ENCODE data around the gene TNFRSF13B.
"Not testable (repeated sequence)": the region's sequence is repeated elsewhere in the genome, so short reads cannot be mapped to it uniquely, and the experiment has no call there.

TNFRSF13B gene

GRCh38 chr17:17004997-17005614 lies 33.2 kb upstream of the TNFRSF13B start:
- not testable (repeated sequence) for DNase-seq (ENCODE audit: low spot score)

- no peak for DNase-seq (ENCODE audit: low spot score)
Observed at GRCh38 chr17:17004251-17004996, 32.5 kb upstream of the TNFRSF13B start.

GRCh38 chr17:17002731-17003715 lies 31.1 kb upstream of the TNFRSF13B start:
- DNase-seq (ENCODE audit: low spot score), result not testable (repeated sequence)

GRCh38 chr17:17001874-17002520 lies 30.1 kb upstream of the TNFRSF13B start:
- DNase-seq (ENCODE audit: low spot score), result peak; percentile 79

GRCh38 chr17:17001076-17001777 lies 29.3 kb upstream of the TNFRSF13B start:
- DNase-seq (ENCODE audit: low spot score), result no peak

GRCh38 chr17:16999931-17000625 lies 28.2 kb upstream of the TNFRSF13B start:
- DNase-seq (ENCODE audit: low spot score), result no peak

GRCh38 chr17:16997514-16998429 lies 25.9 kb upstream of the TNFRSF13B start:
- no peak for DNase-seq (ENCODE audit: low spot score)

GRCh38 chr17:16996726-16997125 lies 24.8 kb upstream of the TNFRSF13B start:
- not testable (repeated sequence) for DNase-seq (ENCODE audit: low spot score)

GRCh38 chr17:16995930-16996329 lies 24.0 kb upstream of the TNFRSF13B start:
- DNase-seq (ENCODE audit: low spot score), result no peak

GRCh38 chr17:16994631-16995030 lies 22.7 kb upstream of the TNFRSF13B start:
- no peak for DNase-seq (ENCODE audit: low spot score)

GRCh38 chr17:16991349-16992009 lies 19.6 kb upstream of the TNFRSF13B start:
- peak; percentile 66 for DNase-seq (ENCODE audit: low spot score)

- no peak for DNase-seq (ENCODE audit: low spot score)
Observed at GRCh38 chr17:16989953-16990860, 18.3 kb upstream of the TNFRSF13B start.

- no peak for DNase-seq (ENCODE audit: low spot score)
Observed at GRCh38 chr17:16989230-16989952, 17.5 kb upstream of the TNFRSF13B start.

GRCh38 chr17:16988749-16989229 lies 16.9 kb upstream of the TNFRSF13B start:
- DNase-seq (ENCODE audit: low spot score), result no peak

GRCh38 chr17:16987830-16988601 lies 16.1 kb upstream of the TNFRSF13B start:
- DNase-seq (ENCODE audit: low spot score), result no peak

All from HuH-7.5 (cell line).